Mesenchymal stem cell (in vitro differentiated cells and primary cell): ENCODE data around the gene CIT.
"Not testable (repeated sequence)": the region's sequence is repeated elsewhere in the genome, so short reads cannot be mapped to it uniquely, and the experiment has no call there.

ENCODE experiments used
- DNase-seq: peaks from one replicate; pipeline ENCODE4 v3.0.0-alpha.2; 2013
- H2AFZ ChIP-seq: one replicate; pipeline ENCODE4 v1.6.1; 2013; ENCODE audit warnings: low read depth, mild to moderate bottlenecking, control low read depth, inconsistent platforms, low read length, moderate library complexity
- H2AK5ac ChIP-seq: 2 replicates; pipeline ENCODE4 v1.6.1; 2013; ENCODE audit warnings: low read length, moderate library complexity, mild to moderate bottlenecking, inconsistent platforms; ENCODE audit not compliant: severe bottlenecking
- H2BK120ac ChIP-seq: one replicate; pipeline ENCODE4 v1.6.1; 2013; ENCODE audit warnings: low read depth, mild to moderate bottlenecking, inconsistent platforms, low read length, moderate library complexity
- H2BK12ac ChIP-seq, 2 experiments: one replicate each; pipeline ENCODE4 v1.6.1; 2013; ENCODE audit warnings: inconsistent platforms in 2 of 2, low read length in 2 of 2, mild to moderate bottlenecking in 2 of 2, moderate library complexity in 2 of 2, control low read depth in 1 of 2
- H2BK15ac ChIP-seq: one replicate; pipeline ENCODE4 v1.6.1; 2013; ENCODE audit warnings: mild to moderate bottlenecking, low read depth, inconsistent platforms; ENCODE audit not compliant: poor library complexity, severe bottlenecking
- H2BK5ac ChIP-seq: 2 replicates; pipeline ENCODE4 v1.6.1; 2013; ENCODE audit warnings: low read depth, mild to moderate bottlenecking, low read length, control low read depth, inconsistent platforms; ENCODE audit not compliant: poor library complexity, severe bottlenecking
- H3K14ac ChIP-seq, 2 experiments: one replicate each; pipeline ENCODE4 v1.6.1; 2013; ENCODE audit warnings: inconsistent platforms in 2 of 2, low read length in 2 of 2, control low read depth in 1 of 2, mild to moderate bottlenecking in 1 of 2, moderate library complexity in 1 of 2
- H3K18ac ChIP-seq, 2 experiments: one replicate each; pipeline ENCODE4 v1.6.1; 2013; ENCODE audit warnings: inconsistent platforms in 2 of 2, low read length in 2 of 2, control low read depth in 1 of 2, low read depth in 1 of 2, mild to moderate bottlenecking in 1 of 2
- H3K23ac ChIP-seq, 2 experiments: one replicate each; pipeline ENCODE4 v1.6.1; 2013; ENCODE audit warnings: inconsistent platforms in 2 of 2, low read length in 2 of 2, mild to moderate bottlenecking in 2 of 2, moderate library complexity in 2 of 2, control low read depth in 1 of 2
- H3K27ac ChIP-seq: 2 replicates; pipeline ENCODE4 v1.5.1; 2013; ENCODE audit warnings: mild to moderate bottlenecking, moderate library complexity, low read length, control low read depth, inconsistent platforms; ENCODE audit not compliant: poor library complexity, severe bottlenecking
- H3K27me3 ChIP-seq, 2 experiments: 2 replicates each; pipeline versions ENCODE4 v1.6.1 to v1.7.0; 2013; ENCODE audit warnings: low read length in 2 of 2, mild to moderate bottlenecking in 2 of 2, moderate library complexity in 2 of 2, control low read depth in 1 of 2, inconsistent platforms in 1 of 2; ENCODE audit not compliant: control insufficient read depth in 1 of 2, insufficient read depth in 1 of 2
- H3K36me3 ChIP-seq, 2 experiments: 2 replicates each; pipeline versions ENCODE4 v1.6.1 to v1.7.0; 2013; ENCODE audit warnings: low read length in 2 of 2, control low read depth in 1 of 2, inconsistent platforms in 1 of 2, low read depth in 1 of 2, mild to moderate bottlenecking in 1 of 2; ENCODE audit not compliant: insufficient read depth in 2 of 2, control insufficient read depth in 1 of 2
- H3K4ac ChIP-seq, 2 experiments: one replicate each; pipeline ENCODE4 v1.6.1; 2013; ENCODE audit warnings: inconsistent platforms in 2 of 2, low read length in 2 of 2, mild to moderate bottlenecking in 2 of 2, moderate library complexity in 2 of 2, control low read depth in 1 of 2, low read depth in 1 of 2
- H3K4me1 ChIP-seq: 2 replicates; pipeline ENCODE4 v1.6.1; 2013; ENCODE audit warnings: low read depth, low read length, control low read depth; ENCODE audit not compliant: control insufficient read depth, insufficient read depth
- H3K4me2 ChIP-seq: 2 replicates; pipeline ENCODE4 v1.6.1; 2013; ENCODE audit warnings: low read length, mild to moderate bottlenecking, inconsistent platforms; ENCODE audit not compliant: poor library complexity, severe bottlenecking
- H3K4me3 ChIP-seq, 2 experiments: 2 replicates each; pipeline versions ENCODE4 v1.5.1 to v1.7.0; 2013; ENCODE audit warnings: low read length in 2 of 2, mild to moderate bottlenecking in 2 of 2, control low read depth in 1 of 2, low read depth in 1 of 2; ENCODE audit not compliant: insufficient read depth in 1 of 2
- H3K79me1 ChIP-seq: replicated peaks from 2 replicates; pipeline ENCODE4 v1.6.1; 2013; ENCODE audit warnings: mild to moderate bottlenecking, control low read depth, low read length, inconsistent platforms; ENCODE audit not compliant: poor library complexity, severe bottlenecking
- H3K9ac ChIP-seq: 2 replicates; pipeline ENCODE4 v1.7.0; 2013; ENCODE audit warnings: mild to moderate bottlenecking, low read length, moderate library complexity
- H3K9me3 ChIP-seq: 2 replicates; pipeline ENCODE4 v1.7.0; 2013; ENCODE audit warnings: mild to moderate bottlenecking, low read length; ENCODE audit not compliant: control insufficient read depth
- H4K8ac ChIP-seq: one replicate; pipeline ENCODE4 v1.6.1; 2013; ENCODE audit warnings: inconsistent platforms, mild to moderate bottlenecking, low read length, moderate library complexity
- H4K91ac ChIP-seq: one replicate; pipeline ENCODE4 v1.6.1; 2013; ENCODE audit warnings: mild to moderate bottlenecking, low read length, inconsistent platforms
- WGBS: methylation state at CpG from one replicate; pipeline ENCODE4 v1.1.7; 2013; ENCODE audit warnings: mixed read lengths; 5-methylcytosine and 5-hydroxymethylcytosine counted together

Gene CIT

GRCh38 chr12:119657001-119657400, 220.1 kb downstream of the CIT start:
- 62% methylated on average over 2 of the region's 2 CpGs for WGBS

DNA sequence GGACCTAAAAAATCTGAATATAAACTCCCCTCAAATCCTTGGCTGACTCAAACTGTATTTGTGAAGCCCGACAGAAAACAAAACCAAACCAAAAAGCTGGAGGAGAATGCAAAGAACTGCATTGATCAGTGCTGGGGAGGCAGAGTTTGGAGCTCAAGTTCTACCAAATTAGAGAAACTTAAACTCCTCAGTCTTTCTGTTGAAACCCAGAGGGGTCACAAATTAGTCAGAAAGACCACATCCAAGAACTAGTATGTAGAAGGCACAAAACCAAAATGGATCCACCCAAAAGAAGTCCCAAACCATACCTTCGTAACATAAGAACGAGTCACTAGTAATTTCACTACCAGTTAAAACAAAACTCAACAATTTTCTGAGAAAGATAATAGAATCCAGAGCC, 224.5 kb downstream of the CIT start:
- Histone ChIP-seq H3K27ac (no peak overlapping the region), H3K79me1 (no peaks in the 10 kb centered on the region), H3K4me1 (no peaks in the 10 kb centered on the region), H2BK5ac (no peak overlapping the region), H2AK5ac (no peak overlapping the region), H3K14ac (no peak overlapping the region), H3K18ac (no peak overlapping the region), H3K9me3 (peaks cover 8% of the 10 kb centered on the region), H4K91ac (no peak overlapping the region), H3K4ac (no peak overlapping the region), H2AFZ (no peak overlapping the region), H2BK15ac (no peak overlapping the region), H4K8ac (no peak overlapping the region), H3K4me3 (no peak overlapping the region), H3K9ac (no peak overlapping the region), H3K23ac (no peak overlapping the region), H2BK12ac (no peak overlapping the region), H3K27me3 (no peaks in the 10 kb centered on the region), H3K36me3 (no peaks in the 10 kb centered on the region), H2BK120ac (no peak overlapping the region), H3K4me2 (no peak overlapping the region)
- DNase-seq, result no peak
- 85% methylated on average over 2 of the region's 3 CpGs for WGBS

More at GRCh38 chr12:119657001-119657400, 220.1 kb downstream of the CIT start:
- not testable (repeated sequence) for H2BK12ac ChIP-seq, H4K8ac ChIP-seq, H3K14ac ChIP-seq, H3K36me3 ChIP-seq, H3K4ac ChIP-seq, H2BK15ac ChIP-seq, H2BK5ac ChIP-seq, H3K4me2 ChIP-seq, H4K91ac ChIP-seq, H3K9ac ChIP-seq, H2AK5ac ChIP-seq, H3K18ac ChIP-seq, H3K23ac ChIP-seq, H3K27ac ChIP-seq, H3K9me3 ChIP-seq, H3K4me1 ChIP-seq, H3K27me3 ChIP-seq, H2BK120ac ChIP-seq, H3K4me3 ChIP-seq, H3K79me1 ChIP-seq, DNase-seq, H2AFZ ChIP-seq

GRCh38 chr12:119649202-119649808, 227.8 kb downstream of the CIT start:
- H2BK12ac ChIP-seq, result no peak overlapping the region
- H2AK5ac ChIP-seq, result no peak overlapping the region
- no peak overlapping the region for H2BK15ac ChIP-seq
- no peak overlapping the region for H3K4ac ChIP-seq
- H2BK120ac ChIP-seq, result no peak overlapping the region
- H3K4me3 ChIP-seq, result no peak overlapping the region
- no peaks in the 10 kb centered on the region for H3K36me3 ChIP-seq
- H3K79me1 ChIP-seq, result no peaks in the 10 kb centered on the region
- no peak overlapping the region for H3K23ac ChIP-seq
- no peak for DNase-seq
- H4K91ac ChIP-seq, result no peak overlapping the region
- H3K9me3 ChIP-seq, result peaks cover 6% of the 10 kb centered on the region
- H4K8ac ChIP-seq, result no peak overlapping the region
- H3K27ac ChIP-seq, result no peak overlapping the region
- H3K18ac ChIP-seq, result no peak overlapping the region
- no peaks in the 10 kb centered on the region for H3K27me3 ChIP-seq
- H3K14ac ChIP-seq, result no peak overlapping the region
- no peak overlapping the region for H3K9ac ChIP-seq
- H3K4me2 ChIP-seq, result no peak overlapping the region
- H2BK5ac ChIP-seq, result no peak overlapping the region
- H2AFZ ChIP-seq, result no peak overlapping the region
- H3K4me1 ChIP-seq, result no peaks in the 10 kb centered on the region
- 73% methylated on average over 3 of the region's 4 CpGs for WGBS

GRCh38 chr12:119645535-119646059, 231.5 kb downstream of the CIT start:
- Histone ChIP-seq H2BK15ac (no peak overlapping the region), H2BK12ac (no peak overlapping the region), H3K14ac (no peak overlapping the region), H3K4me3 (no peak overlapping the region), H4K91ac (no peak overlapping the region), H4K8ac (no peak overlapping the region), H3K23ac (no peak overlapping the region), H3K18ac (no peak overlapping the region), H3K27me3 (no peaks in the 10 kb centered on the region), H3K27ac (no peak overlapping the region), H2AFZ (no peak overlapping the region), H2BK120ac (no peak overlapping the region), H3K36me3 (no peaks in the 10 kb centered on the region), H3K9me3 (no peaks in the 10 kb centered on the region), H3K9ac (no peak overlapping the region), H2BK5ac (no peak overlapping the region), H3K79me1 (no peaks in the 10 kb centered on the region), H3K4me1 (no peaks in the 10 kb centered on the region), H3K4me2 (no peak overlapping the region), H2AK5ac (no peak overlapping the region), H3K4ac (no peak overlapping the region)
- WGBS, result 84% methylated on average over 6 of the region's 7 CpGs
- DNase-seq, result no peak
